IPS-18a (cell line): ENCODE data around the gene VPS13D.

Source experiments
- H3K27ac ChIP-seq: one replicate; pipeline ENCODE4 v1.5.1; 2013; ENCODE audit warnings: low read length
- H3K27me3 ChIP-seq: one replicate; pipeline ENCODE4 v1.6.1; 2013; ENCODE audit warnings: mild to moderate bottlenecking, low read length; ENCODE audit not compliant: control insufficient read depth, insufficient read depth
- H3K36me3 ChIP-seq: one replicate; pipeline ENCODE4 v1.6.1; 2013; ENCODE audit warnings: low read depth, low read length; ENCODE audit not compliant: control insufficient read depth
- H3K4me1 ChIP-seq: one replicate; pipeline ENCODE4 v1.6.1; 2013; ENCODE audit warnings: low read depth, low read length; ENCODE audit not compliant: control insufficient read depth
- H3K4me3 ChIP-seq: one replicate; pipeline ENCODE4 v1.5.1; 2013; ENCODE audit warnings: low read length
- H3K9ac ChIP-seq: one replicate; pipeline ENCODE4 v1.6.1; 2013; ENCODE audit warnings: mild to moderate bottlenecking, low read length, moderate library complexity
- H3K9me3 ChIP-seq: one replicate; pipeline ENCODE4 v1.6.1; 2013; ENCODE audit warnings: low read depth, low read length; ENCODE audit not compliant: control insufficient read depth

The VPS13D gene

DNA sequence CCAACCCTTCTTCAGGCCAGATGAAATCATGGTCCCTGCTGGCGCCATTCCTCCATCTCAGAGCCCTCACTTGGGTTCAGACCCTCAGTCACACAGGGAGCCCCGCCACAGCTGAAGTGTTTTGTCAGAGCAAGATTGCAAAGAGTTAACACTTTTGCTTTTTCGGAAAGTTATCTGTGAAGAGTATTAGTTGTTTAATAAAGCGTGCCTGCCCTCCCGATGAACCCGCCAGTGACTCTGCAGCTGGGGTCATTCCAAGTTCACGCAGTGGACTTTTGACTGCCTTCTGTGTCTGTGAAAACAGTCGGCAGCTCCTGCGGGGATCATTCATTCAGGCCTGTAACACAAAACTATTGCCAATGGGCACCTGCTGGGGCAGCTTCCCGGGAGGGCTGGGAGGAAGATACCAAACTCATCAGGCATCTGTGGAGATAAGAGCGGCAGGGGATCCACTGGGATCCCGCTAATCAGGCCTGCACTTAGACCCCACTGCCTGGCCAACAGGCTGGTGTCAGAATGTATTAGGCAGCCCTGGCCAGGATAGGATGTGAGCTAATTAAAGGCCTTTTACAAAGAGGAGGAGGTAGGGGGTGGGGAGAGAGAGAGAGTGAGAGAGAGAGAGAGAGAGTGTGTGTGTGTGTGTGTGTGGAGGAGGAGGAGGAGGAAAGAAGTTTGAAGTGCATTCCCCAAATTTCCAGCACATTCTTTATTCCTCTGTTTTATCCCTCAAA lies 203.7 kb downstream of the VPS13D start:
- Histone ChIP-seq H3K9me3 (no peaks in the 10 kb centered on the region), H3K36me3 (no peaks in the 10 kb centered on the region), H3K27me3 (no peaks in the 10 kb centered on the region), H3K4me1 (no peaks in the 10 kb centered on the region), H3K9ac (no peak overlapping the region), H3K27ac (no peak overlapping the region), H3K4me3 (no peak overlapping the region)

DNA sequence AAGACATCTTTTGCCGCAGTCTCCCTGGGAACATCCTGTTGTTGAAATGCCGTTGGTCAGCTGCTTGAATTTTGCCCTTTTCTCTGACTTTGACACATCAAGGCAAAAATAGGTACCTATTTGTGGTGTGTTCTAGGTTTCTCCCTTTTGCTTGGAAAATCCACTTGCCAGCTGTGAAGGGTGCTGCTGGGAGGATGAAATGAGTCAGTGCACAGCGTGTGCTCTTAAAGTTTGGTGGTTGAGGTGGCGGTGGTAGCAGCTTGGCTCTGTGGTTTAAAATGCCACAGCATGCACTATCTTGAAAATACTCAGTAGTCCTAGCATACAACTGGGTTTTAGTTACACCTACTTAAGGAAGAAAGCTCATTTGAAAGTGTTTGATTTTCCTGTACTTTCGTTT lies 204.3 kb downstream of the VPS13D start:
- Histone ChIP-seq H3K36me3 (no peaks in the 10 kb centered on the region), H3K27ac (no peak overlapping the region), H3K4me3 (no peak overlapping the region), H3K9ac (no peak overlapping the region), H3K9me3 (no peaks in the 10 kb centered on the region), H3K4me1 (no peaks in the 10 kb centered on the region), H3K27me3 (no peaks in the 10 kb centered on the region)

DNA sequence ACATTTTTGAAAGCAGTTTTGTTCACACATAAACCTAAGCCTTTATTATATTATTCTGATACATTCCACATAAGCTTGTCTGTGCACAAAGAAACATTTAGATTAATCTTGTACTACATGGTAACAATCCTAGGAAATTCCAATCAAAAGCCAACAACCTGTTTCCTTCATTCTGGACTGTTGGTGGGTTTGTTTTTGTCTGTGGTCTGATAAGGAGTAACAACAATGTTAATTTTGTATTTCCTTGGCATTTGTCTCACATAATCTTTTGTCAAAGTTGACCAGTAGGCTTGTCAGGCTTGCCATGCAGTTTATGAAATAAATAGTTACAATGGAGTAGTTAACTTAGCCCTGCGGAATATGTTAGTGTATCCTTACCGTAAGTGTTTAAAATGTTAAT lies 204.9 kb downstream of the VPS13D start:
- Histone ChIP-seq H3K27me3 (no peaks in the 10 kb centered on the region), H3K4me1 (no peaks in the 10 kb centered on the region), H3K9ac (no peak overlapping the region), H3K36me3 (no peaks in the 10 kb centered on the region), H3K9me3 (no peaks in the 10 kb centered on the region), H3K4me3 (no peak overlapping the region), H3K27ac (no peak overlapping the region)

DNA sequence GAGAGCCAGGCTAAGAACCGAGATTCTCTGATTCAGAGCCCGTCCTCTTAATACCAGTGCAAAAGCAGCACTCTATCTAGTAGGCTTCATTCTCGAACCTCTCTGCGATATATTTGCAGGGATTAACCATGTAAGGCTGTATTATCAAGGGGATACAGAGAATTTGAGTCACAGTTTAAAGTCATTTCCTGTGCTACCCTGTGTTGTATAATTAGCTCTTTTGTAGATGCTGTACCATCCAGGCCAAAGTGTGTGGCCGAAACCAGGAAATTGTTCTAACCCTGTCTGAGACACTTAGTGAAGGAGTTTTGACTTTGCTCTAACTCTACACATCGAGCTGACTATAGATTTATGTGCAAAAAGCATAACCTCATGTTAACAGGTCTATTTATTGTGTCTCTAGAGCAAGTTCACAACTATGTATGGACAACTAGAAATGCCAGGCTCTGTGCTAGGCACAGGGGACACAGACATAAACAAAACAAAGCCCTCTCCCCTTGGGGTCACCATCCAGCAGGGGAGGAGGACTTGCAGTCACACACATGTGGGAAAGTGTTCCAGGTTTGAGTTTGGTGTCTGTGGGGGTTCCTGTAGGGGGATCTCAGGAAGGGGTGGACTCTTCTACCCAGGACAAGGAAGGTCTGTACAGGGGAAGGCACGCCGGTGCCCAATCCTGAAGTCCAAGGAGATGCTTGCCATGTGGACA lies 206.0 kb downstream of the VPS13D start:
- Histone ChIP-seq H3K36me3 (no peaks in the 10 kb centered on the region), H3K27ac (no peak overlapping the region), H3K27me3 (no peaks in the 10 kb centered on the region), H3K9me3 (no peaks in the 10 kb centered on the region), H3K9ac (no peak overlapping the region), H3K4me3 (no peak overlapping the region), H3K4me1 (no peaks in the 10 kb centered on the region)

DNA sequence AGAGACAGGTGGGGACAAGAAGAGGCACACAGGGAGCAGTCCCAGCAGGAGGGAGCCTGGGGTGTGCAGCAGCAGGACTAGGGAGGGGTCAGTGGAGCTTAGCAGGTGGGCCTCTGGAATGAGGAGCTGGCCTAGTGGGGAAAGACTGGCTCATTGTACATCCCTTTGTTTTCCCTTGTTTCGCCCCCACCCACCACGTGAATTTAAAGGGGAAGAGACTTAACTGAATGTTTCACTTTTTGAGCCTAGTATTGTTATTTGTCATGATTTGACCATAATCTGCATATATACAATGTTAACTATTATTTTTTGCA lies 206.5 kb downstream of the VPS13D start:
- Histone ChIP-seq H3K9me3 (no peaks in the 10 kb centered on the region), H3K4me3 (no peak overlapping the region), H3K9ac (no peak overlapping the region), H3K27ac (no peak overlapping the region), H3K36me3 (no peaks in the 10 kb centered on the region), H3K27me3 (no peaks in the 10 kb centered on the region), H3K4me1 (no peaks in the 10 kb centered on the region)

DNA sequence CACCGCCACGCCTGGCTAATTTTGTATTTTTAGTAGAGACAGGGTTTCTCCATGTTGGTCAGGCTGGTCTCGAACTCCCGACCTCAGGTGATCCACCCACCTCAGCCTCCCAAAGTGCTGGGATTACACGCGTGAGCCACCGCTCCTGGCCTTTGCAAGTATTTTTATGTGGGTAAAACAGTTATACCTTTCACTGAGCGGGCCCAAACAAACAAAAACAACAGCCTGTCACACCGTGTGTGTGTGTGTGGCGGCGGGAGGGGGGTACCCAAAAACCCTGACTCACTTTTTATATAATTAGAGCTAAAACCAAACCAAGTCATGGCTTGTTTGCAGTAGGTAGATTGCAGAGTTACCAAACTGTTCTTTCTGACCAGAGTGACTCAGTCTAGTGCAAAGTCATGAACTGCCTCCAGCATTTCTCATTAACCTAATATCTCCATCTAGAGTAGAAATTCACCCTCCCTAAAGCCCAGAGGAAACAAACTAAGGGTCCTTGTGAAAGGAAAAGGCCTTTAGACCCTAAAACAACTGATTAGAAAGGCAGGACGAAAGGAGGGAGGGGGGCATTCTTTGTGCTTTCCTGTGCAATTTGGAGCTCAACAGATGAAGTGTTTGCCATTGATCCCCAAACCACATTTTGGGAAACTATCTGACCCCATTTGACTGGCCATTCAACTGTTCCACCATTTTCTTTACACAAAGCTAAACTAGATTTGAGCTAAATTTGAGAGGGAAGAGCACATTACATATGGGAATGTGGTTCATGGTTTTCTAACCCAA lies 207.2 kb downstream of the VPS13D start:
- no peaks in the 10 kb centered on the region for H3K36me3 ChIP-seq
- no peaks in the 10 kb centered on the region for H3K27me3 ChIP-seq
- H3K27ac ChIP-seq, result no peak overlapping the region
- H3K9me3 ChIP-seq, result no peaks in the 10 kb centered on the region
- H3K9ac ChIP-seq, result no peak overlapping the region
- H3K4me3 ChIP-seq, result no peak overlapping the region
- no peaks in the 10 kb centered on the region for H3K4me1 ChIP-seq

DNA sequence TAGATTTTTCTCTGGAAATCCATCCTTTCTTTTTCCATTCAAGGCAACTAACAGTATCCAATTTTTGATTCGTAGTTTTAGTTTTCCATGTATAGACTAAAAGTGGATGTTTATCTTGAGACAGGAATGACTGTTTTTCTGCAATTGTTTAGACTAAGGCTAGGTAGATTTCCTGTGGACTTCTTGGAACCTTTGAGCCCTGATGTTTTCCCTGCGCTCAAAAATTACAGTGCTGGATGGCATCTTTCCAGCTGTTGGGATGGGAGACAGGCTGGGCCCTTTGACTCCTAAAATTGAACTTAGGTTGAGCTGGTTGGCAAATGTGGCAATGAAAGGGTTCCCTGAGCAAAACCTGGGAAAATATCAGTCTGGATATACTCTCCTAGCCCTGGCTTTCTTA lies 207.8 kb downstream of the VPS13D start:
- Histone ChIP-seq H3K9me3 (no peaks in the 10 kb centered on the region), H3K27me3 (no peaks in the 10 kb centered on the region), H3K4me1 (no peaks in the 10 kb centered on the region), H3K4me3 (no peak overlapping the region), H3K27ac (no peak overlapping the region), H3K36me3 (no peaks in the 10 kb centered on the region), H3K9ac (no peak overlapping the region)

DNA sequence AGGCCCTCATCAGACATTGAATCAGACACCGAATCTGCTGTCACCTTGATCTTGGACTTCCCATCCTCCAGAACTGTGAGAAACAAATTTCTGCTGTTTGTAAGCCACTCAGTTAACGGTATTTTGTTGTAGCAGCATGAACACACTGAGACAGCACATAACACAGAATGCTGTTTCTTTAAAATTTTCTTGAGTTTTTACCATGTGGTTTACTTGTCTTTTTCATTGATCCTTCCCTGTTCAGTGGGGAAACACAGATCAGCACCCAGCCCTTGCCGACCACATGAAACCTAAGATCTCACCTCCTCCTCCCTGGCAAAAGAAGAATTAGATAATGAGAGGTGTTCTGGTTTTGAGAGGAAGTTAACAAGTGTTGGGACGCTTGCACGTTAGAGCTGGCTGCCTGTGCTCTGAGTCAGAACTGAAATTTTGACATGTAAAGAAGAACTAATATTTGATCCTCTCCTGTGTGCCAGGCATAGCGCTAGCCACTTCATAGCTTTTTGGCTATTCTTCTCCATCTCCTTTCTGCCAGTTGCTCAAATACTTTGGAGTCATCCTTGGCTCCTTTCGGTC lies 208.6 kb downstream of the VPS13D start:
- Histone ChIP-seq H3K27me3 (no peaks in the 10 kb centered on the region), H3K9me3 (no peaks in the 10 kb centered on the region), H3K4me3 (no peak overlapping the region), H3K4me1 (no peaks in the 10 kb centered on the region), H3K27ac (no peak overlapping the region), H3K36me3 (no peaks in the 10 kb centered on the region), H3K9ac (no peak overlapping the region)

DNA sequence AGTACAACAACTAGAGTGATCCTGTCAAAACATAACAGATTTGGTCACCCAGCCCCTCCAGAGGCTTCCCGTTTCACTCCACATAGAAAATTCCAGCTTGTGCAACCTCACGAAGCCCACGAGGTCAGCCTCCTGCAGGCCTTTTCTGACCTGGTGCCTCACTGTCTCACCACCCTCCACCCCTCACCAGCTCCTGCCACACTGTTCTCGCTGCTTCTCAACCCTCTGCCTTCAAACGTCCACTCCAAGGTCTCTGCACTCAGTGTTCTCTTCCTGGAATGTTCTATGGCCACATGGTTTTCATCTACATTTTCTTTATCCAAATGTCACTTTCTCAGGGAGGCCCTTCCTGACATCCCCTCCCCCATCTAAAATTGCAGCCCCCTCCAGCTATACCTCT lies 209.2 kb downstream of the VPS13D start:
- Histone ChIP-seq H3K4me1 (no peaks in the 10 kb centered on the region), H3K4me3 (no peak overlapping the region), H3K9me3 (no peaks in the 10 kb centered on the region), H3K27ac (no peak overlapping the region), H3K9ac (no peak overlapping the region), H3K27me3 (no peaks in the 10 kb centered on the region), H3K36me3 (no peaks in the 10 kb centered on the region)

DNA sequence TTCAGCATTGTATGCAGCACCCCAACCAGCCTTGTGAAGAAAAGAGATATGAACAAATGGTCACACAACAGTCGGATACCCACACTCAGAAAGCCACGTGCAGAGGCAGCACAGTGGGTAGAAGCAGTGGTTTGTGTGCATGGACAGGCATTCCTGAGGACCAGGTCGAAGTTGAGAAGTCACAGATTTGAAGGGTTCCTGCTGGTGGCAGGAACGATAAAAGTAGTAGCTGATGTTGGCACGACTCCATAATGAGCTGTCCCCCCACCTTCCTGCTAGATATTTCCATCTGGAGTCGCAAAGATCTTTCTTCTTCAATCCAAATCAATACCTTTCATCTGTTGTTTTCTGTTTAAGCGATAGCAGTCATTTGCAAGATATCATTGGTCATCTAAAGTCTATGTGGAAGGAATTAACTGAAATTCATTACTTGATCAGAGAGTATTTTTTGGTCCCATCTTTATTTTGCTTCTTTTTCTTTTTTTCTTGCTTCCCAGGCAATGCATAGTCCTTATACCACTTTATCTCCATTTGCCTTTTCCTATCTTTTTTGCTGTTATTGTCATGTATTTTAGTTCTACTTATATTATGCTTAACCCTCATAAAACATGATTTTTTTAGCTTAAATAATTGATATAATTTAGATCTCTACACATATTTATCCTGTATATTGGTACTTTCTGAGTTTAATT lies 211.7 kb downstream of the VPS13D start:
- H3K9ac ChIP-seq, result no peak overlapping the region
- H3K4me3 ChIP-seq, result no peak overlapping the region
- no peaks in the 10 kb centered on the region for H3K9me3 ChIP-seq
- H3K4me1 ChIP-seq, result no peaks in the 10 kb centered on the region
- no peak overlapping the region for H3K27ac ChIP-seq
- no peaks in the 10 kb centered on the region for H3K36me3 ChIP-seq
- H3K27me3 ChIP-seq, result no peaks in the 10 kb centered on the region

DNA sequence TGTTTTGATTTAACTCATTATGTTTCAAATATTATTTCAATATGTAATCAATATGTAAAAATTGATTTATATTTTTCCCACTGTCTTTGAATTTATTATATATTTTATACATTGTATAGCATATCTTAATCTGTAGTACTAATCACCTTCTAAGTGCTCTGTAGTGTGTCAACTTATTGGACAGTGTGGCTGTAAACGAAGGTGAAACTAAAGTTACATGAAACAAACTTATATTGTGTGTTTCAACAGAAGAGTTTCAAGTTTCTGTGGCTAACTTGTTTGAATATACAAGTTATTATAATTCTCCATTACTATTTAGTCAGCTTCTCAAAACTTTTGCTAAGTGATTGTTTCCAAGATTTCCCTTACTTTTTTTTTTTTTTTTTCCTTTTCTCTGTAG lies 212.4 kb downstream of the VPS13D start:
- Histone ChIP-seq H3K9ac (no peak overlapping the region), H3K4me3 (no peak overlapping the region), H3K27me3 (no peaks in the 10 kb centered on the region), H3K4me1 (no peaks in the 10 kb centered on the region), H3K36me3 (no peaks in the 10 kb centered on the region), H3K9me3 (no peaks in the 10 kb centered on the region), H3K27ac (no peak overlapping the region)
